CD1c-positive myeloid dendritic cell (primary cell): Measurements from ENCODE around the gene TUBB4B.
A peak's percentile ranks its signal among the peaks of the same experiment; 100 is the strongest.
"Not testable (repeated sequence)": the region's sequence is repeated elsewhere in the genome, so short reads cannot be mapped to it uniquely, and the experiment has no call there.

Experiments
- DNase-seq: peaks from one replicate; pipeline ENCODE4 v3.0.0-alpha.2; 2016; ENCODE audit errors: extremely low spot score

TUBB4B gene

DNA sequence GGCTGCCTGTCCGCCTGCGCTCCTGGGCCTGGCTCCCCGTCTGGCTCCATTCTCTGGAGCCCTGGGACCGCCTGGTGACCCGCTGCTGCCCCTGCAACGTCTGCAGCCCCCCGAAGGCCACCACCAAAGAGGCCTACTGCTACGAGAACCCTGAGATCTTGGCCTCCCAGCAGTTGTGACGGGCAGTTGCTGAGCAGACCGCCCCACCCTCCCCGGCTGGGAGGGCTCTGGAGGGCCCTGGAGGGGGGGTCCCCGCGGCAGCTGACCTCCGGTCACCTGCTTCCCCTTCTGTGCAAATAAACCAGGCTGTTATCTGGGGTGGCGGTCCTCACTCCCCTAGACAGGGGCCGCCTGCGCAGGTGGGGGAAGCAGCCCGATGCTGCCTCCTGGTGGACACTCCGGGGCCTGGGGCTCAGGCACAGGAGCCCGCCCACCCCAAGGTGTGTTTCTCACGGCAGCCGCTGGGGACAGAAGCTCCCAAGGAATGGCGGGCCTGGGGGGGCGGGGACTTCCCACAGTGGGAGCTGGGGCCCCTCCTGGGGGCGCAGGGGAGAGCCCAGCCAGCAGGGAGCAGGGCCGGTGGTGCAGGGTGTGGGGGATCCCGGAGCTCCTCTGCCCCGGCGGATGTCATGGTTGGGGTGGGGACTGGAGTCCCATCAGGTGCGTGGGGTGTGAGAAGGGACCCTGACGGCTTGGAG, 4.7 kb upstream of the TUBB4B start:
- peak; percentile 93 for DNase-seq

DNA sequence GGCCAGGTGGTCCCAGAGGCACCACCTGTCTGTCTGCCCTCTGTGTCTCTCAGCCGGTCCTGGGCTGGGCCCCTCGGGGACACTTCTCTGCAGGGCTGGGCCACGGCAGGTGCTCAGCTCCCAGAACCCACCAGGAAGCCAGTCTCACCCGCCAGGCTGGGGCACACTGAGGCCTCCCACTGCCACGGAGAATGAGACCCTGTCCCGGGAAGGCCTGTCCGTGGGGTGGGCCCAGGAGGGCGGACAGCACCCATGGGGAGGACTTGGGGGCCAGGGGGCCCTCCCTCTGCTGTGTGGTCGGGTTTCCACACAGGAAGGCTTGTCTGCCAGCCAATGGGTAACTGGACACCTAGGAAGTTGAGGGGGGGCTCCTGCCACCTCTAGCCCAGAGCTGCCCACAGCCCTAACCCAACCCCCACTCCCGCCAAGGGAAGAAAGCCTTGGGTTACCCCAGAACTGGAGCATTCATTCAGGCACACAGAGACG, 4.1 kb upstream of the TUBB4B start:
- no peak for DNase-seq

DNA sequence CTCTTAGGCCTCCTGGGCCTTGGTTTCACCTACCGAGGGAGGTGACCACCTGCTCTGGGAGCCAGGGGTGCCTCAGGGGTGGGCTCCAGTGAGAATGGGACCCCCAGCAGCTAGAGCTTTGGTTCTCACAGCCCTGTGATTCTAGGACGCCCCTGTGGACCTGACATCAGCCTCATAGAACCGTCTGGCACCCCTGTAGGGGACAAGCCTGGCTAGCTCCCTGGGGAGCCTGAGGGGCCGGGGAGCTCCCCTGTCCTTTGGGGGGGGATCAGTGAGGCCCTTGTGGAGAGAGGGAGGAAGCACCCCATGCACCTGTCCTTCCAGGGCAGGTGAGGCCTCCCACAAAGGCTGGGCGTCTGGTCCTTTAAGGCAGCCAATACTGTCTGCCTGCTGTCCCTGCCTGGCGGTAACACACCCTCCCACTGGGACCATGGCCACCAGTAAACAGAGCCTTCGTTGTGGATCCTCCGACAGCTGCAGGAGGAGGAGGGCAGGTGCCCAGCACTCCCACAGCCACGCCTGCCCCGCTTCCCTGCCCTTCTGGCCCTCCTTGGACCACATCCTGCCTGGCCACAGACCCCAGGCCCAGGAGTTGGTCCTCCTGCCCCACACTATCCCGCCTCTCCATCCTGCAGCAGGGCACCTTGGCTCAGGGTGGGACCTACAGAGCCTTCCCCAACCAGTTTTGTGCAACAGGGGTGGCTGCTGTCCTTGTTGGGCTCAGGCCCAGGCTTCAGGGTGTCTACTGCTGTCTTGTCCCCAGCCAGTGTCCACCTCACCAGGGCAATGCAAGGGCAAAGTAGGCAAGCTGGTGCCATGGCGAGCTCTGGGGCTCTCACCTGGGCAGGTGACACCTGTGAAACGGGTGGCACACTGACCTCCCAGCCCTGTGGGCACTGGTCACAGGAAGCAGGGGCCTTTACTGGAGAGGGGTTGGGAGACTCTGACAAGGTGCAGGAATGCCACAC, 3.0 kb upstream of the TUBB4B start:
- no peak for DNase-seq

DNA sequence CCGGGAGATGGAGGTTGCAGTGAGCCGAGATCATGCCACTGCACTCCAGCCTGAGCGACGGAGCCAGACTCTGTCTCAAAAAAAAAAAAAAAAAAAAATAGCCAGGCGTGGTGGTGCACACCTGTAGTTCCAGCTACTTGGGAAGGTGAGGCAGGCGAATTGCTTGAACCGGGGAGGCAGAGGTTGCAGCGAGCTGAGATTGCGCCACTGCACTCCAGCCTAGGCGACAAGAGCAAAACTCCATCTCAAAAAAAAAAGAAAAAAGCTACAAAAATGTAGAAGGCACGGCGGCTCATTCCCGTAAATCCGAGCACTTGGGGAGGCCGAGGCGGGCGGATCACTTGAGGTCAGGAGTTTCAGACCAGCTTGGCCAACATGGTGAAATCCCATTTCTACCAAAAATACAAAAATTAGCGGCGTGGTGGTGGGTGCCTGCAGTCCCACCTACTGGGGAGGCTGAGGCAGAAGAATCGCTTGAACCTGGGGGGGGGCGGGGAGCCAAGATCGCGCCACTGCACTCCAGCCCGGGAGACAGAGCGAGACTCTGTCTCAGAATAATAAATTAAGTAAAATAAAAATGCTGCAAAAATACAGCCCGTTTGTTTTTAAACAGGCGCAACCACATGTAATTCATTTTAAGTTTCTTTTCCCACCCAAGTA, 1.4 kb upstream of the TUBB4B start:
- DNase-seq: not testable (repeated sequence)

DNA sequence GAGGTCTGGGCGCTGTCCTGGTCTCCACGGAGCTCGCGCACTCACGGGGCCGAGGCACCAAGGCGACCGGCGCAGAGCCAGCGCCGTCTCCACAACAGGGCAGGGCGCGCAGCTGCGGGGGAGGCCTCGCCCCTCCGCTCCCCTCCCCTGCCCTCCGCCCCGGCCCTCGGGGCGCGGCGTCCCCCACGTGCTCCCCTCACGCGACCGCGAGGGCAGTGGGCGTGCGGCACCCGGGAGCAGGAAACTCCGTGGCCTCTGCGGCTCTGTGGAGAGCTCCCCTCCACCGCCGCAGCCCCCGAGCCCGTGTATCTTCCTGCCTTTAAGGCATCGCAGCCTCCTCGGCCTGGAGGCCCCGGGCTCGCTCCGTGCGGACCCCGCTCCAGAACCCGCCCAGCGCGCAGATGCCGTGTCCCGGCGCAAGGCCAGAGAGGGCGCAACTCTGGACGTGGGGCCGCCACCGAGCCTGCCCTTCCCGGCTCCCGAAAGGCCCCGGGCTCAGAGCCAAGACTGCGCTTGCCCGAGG, 708 bp upstream of the TUBB4B start:
- DNase-seq: peak; percentile 87

DNA sequence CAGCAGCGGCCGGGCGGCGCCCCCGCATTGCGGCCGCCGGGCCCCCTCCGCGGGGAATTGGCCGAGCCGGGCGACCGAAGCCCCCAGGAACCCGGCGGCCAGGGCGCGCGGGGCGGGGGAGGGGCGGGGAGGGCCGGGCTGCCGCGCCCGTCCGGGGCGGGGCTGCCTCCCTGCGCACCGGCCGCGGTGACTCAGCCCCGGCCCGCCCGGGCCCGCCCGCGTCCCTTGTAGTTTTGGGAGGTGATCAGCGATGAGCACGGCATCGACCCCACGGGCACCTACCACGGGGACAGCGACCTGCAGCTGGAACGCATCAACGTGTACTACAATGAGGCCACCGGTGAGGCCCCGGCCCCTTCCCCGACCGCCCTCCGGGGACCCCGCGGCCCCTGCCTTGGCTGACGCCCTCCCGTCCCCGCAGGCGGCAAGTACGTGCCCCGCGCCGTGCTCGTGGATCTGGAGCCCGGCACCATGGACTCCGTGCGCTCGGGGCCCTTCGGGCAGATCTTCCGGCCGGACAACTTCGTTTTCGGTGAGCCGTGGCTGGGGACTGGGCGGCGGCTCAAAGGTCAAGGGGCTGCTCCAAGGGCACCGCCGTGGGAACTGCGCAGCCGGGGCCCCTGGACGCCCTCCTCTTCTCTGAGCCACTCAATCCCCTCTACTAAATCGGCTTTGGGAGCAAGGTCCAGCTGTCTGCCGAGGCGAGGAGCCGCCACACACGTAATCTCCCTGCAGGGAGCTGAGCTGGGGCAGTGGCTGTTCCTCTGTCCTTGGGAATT, 592 bp downstream of the TUBB4B start:
- no peak for DNase-seq

DNA sequence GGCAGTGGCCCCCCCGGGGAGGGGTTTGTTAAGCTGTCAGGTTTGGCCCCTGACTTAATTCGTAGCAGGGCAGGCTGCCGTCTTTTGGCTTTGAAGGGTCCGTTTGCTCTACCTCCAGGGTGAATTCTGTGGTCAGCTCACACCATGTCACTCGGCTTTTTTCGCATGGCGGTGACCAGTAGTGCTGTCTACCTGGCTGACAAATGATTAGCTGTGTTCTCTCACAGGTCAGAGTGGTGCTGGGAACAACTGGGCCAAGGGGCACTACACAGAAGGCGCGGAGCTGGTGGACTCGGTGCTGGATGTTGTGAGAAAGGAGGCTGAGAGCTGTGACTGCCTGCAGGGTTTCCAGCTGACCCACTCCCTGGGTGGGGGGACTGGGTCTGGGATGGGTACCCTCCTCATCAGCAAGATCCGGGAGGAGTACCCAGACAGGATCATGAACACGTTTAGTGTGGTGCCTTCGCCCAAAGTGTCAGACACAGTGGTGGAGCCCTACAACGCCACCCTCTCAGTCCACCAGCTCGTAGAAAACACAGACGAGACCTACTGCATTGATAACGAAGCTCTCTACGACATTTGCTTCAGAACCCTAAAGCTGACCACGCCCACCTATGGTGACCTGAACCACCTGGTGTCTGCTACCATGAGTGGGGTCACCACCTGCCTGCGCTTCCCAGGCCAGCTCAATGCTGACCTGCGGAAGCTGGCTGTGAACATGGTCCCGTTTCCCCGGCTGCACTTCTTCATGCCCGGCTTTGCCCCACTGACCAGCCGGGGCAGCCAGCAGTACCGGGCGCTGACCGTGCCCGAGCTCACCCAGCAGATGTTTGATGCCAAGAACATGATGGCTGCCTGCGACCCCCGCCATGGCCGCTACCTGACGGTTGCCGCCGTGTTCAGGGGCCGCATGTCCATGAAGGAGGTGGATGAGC, 1.4 kb downstream of the TUBB4B start:
- no peak for DNase-seq

DNA sequence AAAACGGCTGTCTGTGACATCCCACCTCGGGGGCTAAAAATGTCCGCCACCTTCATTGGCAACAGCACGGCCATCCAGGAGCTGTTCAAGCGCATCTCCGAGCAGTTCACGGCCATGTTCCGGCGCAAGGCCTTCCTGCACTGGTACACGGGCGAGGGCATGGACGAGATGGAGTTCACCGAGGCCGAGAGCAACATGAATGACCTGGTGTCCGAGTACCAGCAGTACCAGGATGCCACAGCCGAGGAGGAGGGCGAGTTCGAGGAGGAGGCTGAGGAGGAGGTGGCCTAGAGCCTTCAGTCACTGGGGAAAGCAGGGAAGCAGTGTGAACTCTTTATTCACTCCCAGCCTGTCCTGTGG, 2.2 kb downstream of the TUBB4B start:
- not testable (repeated sequence) for DNase-seq

DNA sequence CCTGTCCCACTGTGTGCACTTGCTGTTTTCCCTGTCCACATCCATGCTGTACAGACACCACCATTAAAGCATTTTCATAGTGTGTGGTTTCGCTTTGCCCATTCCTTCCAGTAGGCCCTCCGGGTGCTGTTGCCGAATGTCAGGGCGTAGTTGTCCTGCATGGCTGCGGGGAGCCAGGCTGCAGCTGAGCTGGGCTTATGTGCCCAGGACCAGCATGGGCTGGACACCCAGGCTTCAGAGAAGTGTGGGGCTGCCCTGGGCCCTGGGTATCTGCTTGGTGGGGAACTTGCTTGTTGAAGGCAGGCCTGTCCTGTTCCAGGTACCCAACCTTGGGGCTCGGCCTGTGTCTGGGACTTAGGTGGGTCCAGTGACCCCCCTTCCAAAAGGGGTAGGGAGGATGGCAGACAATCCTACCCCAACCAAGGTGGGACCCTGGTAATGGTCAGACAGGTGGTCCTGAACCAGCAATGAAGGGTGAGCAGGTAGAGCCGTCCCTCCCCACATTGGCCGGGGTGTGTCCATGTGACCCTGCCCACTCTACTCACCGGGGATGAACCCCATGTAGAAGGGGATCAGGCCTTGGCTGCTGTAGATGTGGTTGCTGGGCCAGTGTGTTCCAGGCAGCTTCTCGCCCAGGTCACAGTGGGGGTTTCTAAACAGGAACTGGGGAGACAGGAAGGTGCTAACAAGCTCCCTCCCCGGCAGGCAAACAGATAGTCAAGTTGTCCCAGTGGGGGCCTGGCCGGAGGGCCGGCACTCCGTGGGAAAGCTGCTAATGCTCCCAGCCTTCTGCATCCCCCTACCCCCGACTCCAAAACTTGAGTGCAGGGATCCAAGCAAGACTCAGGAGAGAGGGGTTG, 2.8 kb downstream of the TUBB4B start:
- no peak for DNase-seq

DNA sequence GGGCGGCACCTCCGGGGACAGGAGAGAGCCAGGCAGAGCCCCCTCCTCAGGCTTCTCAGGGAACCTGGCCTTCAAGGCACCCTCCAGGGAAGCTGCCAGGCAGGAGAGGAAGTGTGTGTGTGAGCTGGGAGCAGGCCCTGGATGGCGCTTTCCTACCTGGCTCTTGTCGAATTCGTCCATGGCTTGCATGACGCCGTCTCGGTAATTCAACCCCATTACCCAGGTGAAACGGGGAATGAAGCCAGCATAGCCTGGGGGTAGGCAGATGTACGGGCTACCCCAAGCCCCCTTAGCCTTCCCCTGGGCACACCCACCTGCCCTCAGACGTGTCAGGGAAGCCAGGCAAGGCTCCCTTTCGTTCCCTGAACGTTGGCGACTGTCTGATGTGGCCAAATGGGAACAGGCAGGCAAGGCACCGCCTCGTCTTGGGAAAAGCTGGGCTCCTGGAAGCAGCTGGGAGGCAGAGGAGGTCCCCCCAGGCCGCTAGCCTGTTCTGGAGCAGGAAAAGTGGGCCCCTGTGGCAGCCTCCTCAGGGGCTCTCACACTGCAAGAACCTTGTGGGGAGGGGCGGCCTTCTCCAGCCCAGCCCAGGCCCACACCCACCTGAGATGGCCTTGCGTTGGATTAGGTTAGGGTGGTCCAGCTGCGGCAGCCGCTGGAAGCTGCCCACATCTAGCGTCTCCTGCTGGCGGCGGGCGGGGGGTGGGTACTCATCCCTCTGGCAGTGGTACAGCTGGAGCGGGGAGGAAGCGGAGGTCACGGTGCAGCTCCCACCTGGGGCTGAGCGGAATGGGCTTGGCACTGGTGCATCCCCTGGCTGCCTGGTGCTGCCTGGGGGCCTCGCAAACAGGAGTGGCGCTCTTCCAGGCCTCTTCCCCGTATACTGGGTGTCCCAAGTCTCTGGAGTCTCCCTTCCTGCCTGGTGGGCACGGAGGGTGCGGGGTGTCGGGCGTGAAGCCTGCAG, 3.7 kb downstream of the TUBB4B start:
- no peak for DNase-seq

DNA sequence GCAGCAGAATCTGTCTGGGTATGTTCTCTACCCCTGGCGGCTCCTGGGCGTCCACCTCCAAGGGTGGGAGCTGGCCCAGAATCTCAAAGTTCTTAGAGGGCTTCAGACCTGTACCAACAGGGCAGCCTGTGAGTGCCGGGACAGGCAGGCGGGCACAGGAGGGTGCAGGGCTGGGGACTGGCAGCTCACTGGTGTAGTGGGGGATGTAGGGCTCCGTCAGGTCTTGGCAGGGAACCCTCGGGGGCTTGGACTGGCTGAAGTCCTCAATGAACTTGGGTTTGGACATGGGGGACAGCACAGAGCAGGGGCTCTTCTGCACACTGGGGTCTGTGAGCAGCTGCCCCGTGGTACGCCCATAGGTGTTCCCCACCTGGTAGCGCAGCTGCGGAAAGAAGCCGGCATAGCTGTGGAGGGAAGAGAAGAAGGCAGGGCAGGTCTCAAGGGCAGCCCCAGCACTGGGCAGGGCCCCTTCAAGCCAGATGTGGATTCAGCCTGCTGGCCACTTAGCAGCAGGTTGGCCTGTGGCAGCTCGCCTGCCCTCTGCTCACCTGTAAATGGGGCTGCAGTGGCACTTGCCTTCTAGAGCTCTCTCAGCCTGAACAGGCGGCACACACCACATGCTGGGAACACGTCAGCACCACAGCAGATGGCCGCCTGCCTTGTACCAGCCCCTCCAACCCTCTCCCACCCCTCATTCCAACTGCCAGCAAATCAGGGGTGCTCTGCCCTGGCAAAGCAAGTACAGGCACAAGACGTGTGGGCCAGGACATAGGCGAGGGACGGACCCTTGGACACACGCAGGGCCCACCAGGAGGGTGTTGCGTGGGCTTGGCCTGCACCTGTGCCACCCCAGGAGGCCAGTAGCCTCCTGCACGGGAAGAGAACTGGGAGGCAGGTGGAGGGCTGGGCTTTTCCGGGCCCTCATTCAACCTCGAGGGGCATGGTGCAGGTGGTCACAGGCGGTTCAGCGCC, 4.6 kb downstream of the TUBB4B start:
- no peak for DNase-seq

DNA sequence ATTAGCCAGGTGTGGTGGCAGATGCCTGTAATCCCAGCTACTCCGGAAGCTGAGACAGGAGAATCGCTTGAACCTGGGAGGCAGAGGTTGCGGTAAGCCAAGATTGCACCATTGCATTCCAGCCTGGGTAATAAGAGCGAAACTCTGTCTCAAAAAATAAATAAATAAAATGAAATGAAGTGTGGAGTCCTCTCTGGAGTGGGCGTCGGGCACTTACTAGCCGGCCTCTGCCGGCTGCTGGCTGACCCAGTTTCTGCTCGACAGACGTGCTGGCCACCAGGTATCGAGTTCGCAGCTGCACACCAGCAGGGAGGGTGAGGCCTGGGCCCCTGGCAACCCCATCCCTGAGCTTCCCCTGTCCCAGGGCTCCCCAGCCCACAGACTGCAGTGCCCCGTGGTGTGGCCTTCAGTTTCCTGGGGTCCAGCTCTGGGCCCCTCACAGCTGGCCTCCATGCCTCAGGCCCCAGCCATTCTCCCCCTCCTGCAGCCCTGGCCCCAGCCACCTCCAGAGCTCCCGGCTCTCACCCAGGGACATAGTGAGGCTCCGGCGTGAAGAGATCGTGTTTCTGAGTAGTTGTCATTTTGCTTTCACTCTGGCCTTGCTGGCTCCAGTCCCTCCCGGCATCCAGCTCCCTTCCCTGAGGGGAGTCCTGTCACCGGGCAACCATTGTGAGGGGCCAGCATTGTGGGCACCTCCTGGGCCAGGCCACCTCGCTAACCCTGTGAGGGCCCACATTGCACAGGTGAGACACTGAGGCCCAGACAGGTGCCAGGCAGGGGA, 6.2 kb downstream of the TUBB4B start:
- DNase-seq: no peak

DNA sequence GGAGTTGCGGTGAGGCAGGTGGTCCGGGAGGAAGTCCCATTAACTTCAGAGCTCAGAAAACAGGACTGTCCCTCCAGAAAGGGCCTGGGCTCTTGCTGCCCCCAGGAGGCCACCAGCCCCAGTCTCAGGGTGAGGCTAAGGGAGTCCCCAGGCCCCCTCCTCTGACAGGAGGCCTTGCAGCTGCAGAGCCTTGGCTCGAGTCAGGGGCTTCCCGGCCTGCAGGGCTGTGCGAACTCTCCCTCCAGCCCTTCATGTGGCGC, 6.8 kb downstream of the TUBB4B start:
- DNase-seq: no peak

DNA sequence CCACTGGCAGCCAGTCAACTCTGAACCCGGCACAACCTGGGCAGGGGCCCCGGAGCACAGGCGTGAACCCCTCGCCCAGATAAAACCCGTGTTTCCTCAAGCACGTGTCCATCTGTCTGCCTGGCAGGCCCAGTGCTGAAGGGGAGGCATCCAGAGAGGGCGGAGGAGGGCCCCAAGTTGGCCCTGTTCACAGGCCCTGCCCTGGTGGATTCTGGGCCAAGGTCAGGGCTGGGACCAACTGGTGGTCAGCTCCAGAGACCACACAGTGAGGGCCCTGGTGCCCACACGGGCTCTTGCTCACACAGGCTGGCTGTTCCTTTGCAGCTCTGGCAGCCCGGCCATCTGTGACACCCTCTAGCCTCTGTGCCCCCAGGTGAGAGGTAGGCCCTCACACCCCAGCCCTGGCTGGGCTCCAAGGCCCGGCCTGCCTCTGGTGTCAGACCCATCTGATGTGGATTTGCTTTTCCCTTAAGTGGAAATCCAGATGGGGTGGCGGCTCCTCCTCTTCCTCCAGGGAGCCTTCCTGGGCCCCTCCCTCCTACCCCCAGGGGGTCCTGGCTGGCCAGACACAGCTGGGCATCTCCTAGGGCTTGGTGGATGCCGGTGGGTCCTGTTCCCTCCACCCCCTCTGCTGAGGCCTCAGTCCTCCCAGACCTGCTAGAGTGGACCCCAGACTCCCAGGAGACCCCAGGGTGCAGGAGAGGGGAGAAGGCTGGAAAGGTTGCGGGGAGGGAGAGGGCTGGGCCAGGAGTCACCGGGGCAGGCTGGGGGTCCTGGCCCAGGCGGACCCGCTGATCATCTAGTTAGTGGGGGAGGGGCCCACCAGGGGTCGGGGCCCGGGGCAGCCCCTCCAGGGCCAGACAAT, 9.5 kb downstream of the TUBB4B start:
- DNase-seq: no peak

DNA sequence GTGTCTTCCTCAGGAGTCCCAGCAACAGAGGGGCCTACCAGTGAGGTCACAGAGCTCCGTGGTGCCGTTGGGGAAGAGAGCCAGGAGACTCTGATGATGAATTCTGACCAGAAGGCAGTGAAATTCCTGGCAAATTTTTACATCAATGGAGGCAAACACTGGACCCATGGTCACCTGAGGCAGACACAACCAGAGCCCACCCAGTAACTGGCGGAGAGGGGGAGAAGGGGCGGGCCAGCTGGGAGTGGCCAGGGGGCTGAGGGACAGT, 10.0 kb downstream of the TUBB4B start, which contains the start of gene STPG3:
Gene STPG3 (plus strand): TSS at position 93 of the 268 bp plus-strand sequence. CDS start 1 bp downstream, at position 94.
- DNase-seq: no peak
